K562 (cell line): ENCODE data around the gene GORASP2. TPM values are rescaled to one million over a fixed set of nuclear protein-coding genes. Genes with fewer than 3 reads are reported as not detected.

Experiments
- ATAC-seq: fragments of 200-7000 bp; cut with Tn5 transposase; 3 replicates; pipeline ENCODE4 v1.9.1; 2020; ENCODE audit warnings: moderate library complexity
- BruUV-seq: library from RNA; stranded (reverse); fragments of 400-500 nt; replicated peaks from 2 replicates; lab custom pipeline; 2021; lab: Mats Ljungman, UMichigan
- CTCF ChIA-PET: fragments of 300-600 bp; formaldehyde crosslinking; extraction: SDS; loops from one replicate; lab custom pipeline; 2021; ENCODE audit warnings: low intra/inter-chr PET ratio; lab: Yijun Ruan, JAX
- POLR2A ChIA-PET: fragments of 300-600, 350-650 bp; sonication (Branson Sonifier 250); formaldehyde crosslinking; extraction: SDS; loops from one replicate; lab custom pipeline; 2021; ENCODE audit warnings: antibody characterized with exemption, inconsistent platforms; lab: Yijun Ruan, JAX
- DNase-seq, 4 experiments: peaks; one replicate each; pipeline versions ENCODE4 v3.0.0 to v3.0.0-alpha.2; 2011 to 2018; ENCODE audit warnings: low spot score in 3 of 4, mixed read lengths in 3 of 4; ENCODE audit errors: extremely low read depth in 1 of 4
- FAIRE-seq: peaks from 2 replicates; lab custom pipeline; 2011; peaks lifted over from hg19 to GRCh38; lab: Jason Lieb, UNC
- H2AFZ ChIP-seq: 2 replicates; pipeline ENCODE4 v1.6.0; 2011; ENCODE audit warnings: low read depth, low read length, control low read depth, inconsistent platforms
- H3K27ac ChIP-seq: fragments of 200-600 bp; 3 replicates; pipeline ENCODE4 v1.8.0; 2011; ENCODE audit warnings: low read depth, mild to moderate bottlenecking, control low read depth, inconsistent platforms, low read length, moderate library complexity, mixed read lengths; ENCODE audit errors: extremely low read depth
- H3K27me3 ChIP-seq, 2 experiments: fragments of 300-600 bp in 1 of 2; 2 replicates in 1 of 2; 3 replicates in 1 of 2; pipeline versions ENCODE4 v1.6.0 to v1.8.0; 2011; ENCODE audit warnings: inconsistent platforms in 2 of 2, low read length in 2 of 2, mild to moderate bottlenecking in 1 of 2, mixed read lengths in 1 of 2, moderate library complexity in 1 of 2; ENCODE audit not compliant: control insufficient read depth in 2 of 2, insufficient read depth in 2 of 2
- H3K36me3 ChIP-seq: fragments of 300-600 bp; 3 replicates; pipeline ENCODE4 v1.8.0; 2011; ENCODE audit warnings: mild to moderate bottlenecking, low read length, inconsistent platforms; ENCODE audit not compliant: control insufficient read depth, insufficient read depth
- H3K4me1 ChIP-seq, 2 experiments: fragments of 200-600 bp in 1 of 2; replicated peaks in 1 of 2; 2 replicates in 1 of 2; 3 replicates in 1 of 2; pipeline versions ENCODE4 v1.5.1 to v1.8.0; 2011; ENCODE audit warnings: inconsistent platforms in 2 of 2, low read length in 2 of 2, mild to moderate bottlenecking in 1 of 2, mixed read lengths in 1 of 2, moderate library complexity in 1 of 2; ENCODE audit not compliant: control insufficient read depth in 2 of 2, insufficient read depth in 2 of 2
- H3K4me2 ChIP-seq: 2 replicates; pipeline ENCODE4 v1.6.1; 2011; ENCODE audit warnings: low read length, control low read depth, inconsistent platforms, mixed read lengths; ENCODE audit not compliant: insufficient read depth
- H3K4me3 ChIP-seq: fragments of 200-600 bp; sonication (generic), shearing (Covaris generic); 2 replicates; pipeline ENCODE4 v1.5.1; 2016; ENCODE audit warnings: control low read depth, inconsistent platforms
- H3K79me2 ChIP-seq: fragments of 200-600 bp; 3 replicates; pipeline ENCODE4 v1.8.0; 2011; ENCODE audit warnings: low read length, inconsistent platforms; ENCODE audit not compliant: control insufficient read depth, insufficient read depth
- H3K9ac ChIP-seq, 2 experiments: 2 replicates each; pipeline versions ENCODE4 v1.6.0 to v1.6.1; 2011; ENCODE audit warnings: low read depth in 2 of 2, low read length in 2 of 2, control low read depth in 1 of 2, inconsistent platforms in 1 of 2, mild to moderate bottlenecking in 1 of 2, mixed read lengths in 1 of 2; ENCODE audit not compliant: insufficient read depth in 1 of 2
- H3K9me1 ChIP-seq: one replicate; pipeline ENCODE4 v1.6.0; 2011; ENCODE audit warnings: inconsistent platforms, mild to moderate bottlenecking, low read length, moderate library complexity; ENCODE audit not compliant: control insufficient read depth, insufficient read depth
- H3K9me3 ChIP-seq: replicated peaks from 2 replicates; pipeline ENCODE4 v1.5.1; 2011; ENCODE audit warnings: low read depth, low read length, inconsistent platforms; ENCODE audit not compliant: control insufficient read depth, insufficient read depth
- H4K20me1 ChIP-seq: replicated peaks from 2 replicates; pipeline ENCODE4 v1.6.1; 2011; ENCODE audit warnings: low read length, inconsistent platforms, mixed read lengths; ENCODE audit not compliant: control insufficient read depth, insufficient read depth
- C11orf30 ChIP-seq: fragments of 450-650 bp; IDR thresholded peaks from 2 replicates; pipeline ENCODE4 v1.6.1; 2016; ENCODE audit warnings: low read depth, mild to moderate bottlenecking
- KDM2B ChIP-seq: fragments of 250-450 bp; sonication (Bioruptor Pico); IDR thresholded peaks from 2 replicates; pipeline ENCODE4 v1.8.0; 2021; ENCODE audit warnings: mild to moderate bottlenecking, moderate library complexity
- MAFF ChIP-seq: IDR thresholded peaks from 2 replicates; pipeline ENCODE4 v1.6.1; 2012; ENCODE audit warnings: low read length, improper control_type of control experiment
- MAFK ChIP-seq: IDR thresholded peaks from 2 replicates; pipeline ENCODE4 v1.6.1; 2011; ENCODE audit warnings: low read length, improper control_type of control experiment
- PHF8 ChIP-seq: fragments of 200-600 bp; sonication (generic); IDR thresholded peaks from 2 replicates; pipeline ENCODE4 v1.6.1; 2012; ENCODE audit warnings: mixed run types, mild to moderate bottlenecking, inconsistent platforms, low read length, moderate library complexity, borderline replicate concordance
- ZNF57 ChIP-seq: fragments of 450-650 bp; formaldehyde crosslinking; IDR thresholded peaks from 2 replicates; pipeline ENCODE4 v1.4.0; 2020; ENCODE audit warnings: mild to moderate bottlenecking, moderate library complexity
- WGBS: fragments of 100-300 bp; shearing (Covaris generic); methylation state at CpG from one replicate; pipeline ENCODE4 v1.1.6; 2016; ENCODE audit warnings: low coverage, mixed read lengths; ENCODE audit not compliant: insufficient coverage; ENCODE audit errors: missing lambda C conversion rate; 5-methylcytosine and 5-hydroxymethylcytosine counted together
- in situ Hi-C: fragments of 300-500 bp; cut with MboI; formaldehyde crosslinking; loops from 4 replicates; pipeline ENCODE4 v1.15.0; 2018; ENCODE audit warnings: inconsistent platforms, mixed read lengths
- intact Hi-C: fragments of 100-400 bp; cut with micrococcal nuclease; formaldehyde crosslinking; loops from 2 replicates; pipeline ENCODE4 v1.14.2; 2022
- polyA plus RNA-seq, 8 experiments: library from polyadenylated mRNA; depleted of rRNA in 4 of 8; stranded (reverse) in 5 of 8; unstranded in 3 of 8; fragments of >200 nt; fragmentation: Nextera tagmentation in 2 of 8; fragmentation: Illumina TruSeq in 1 of 8; extraction: Ambion mirVana in 2 of 8; extraction: Trizol in 1 of 8; gene quantifications; 2 replicates each; pipeline versions ENCODE4 v1.2.1 to v1.2.3, GENCODE V29; 2011 to 2014; ENCODE audit warnings: inconsistent platforms in 1 of 8, missing spikeins in 1 of 8
- total RNA-seq, 7 experiments: library from RNA; depleted of rRNA in 6 of 7; stranded (reverse); fragments of >200 nt in 6 of 7; fragmentation: Illumina TruSeq in 2 of 7; extraction: Trizol in 2 of 7; gene quantifications; 2 replicates each; pipeline versions ENCODE4 v1.2.1 to v1.2.3, GENCODE V29; 2011 to 2021; ENCODE audit warnings: low replicate concordance in 1 of 7
- TF ChIP-seq, protein P1 (sequence below): fragments of 250-450 bp; sonication (Bioruptor Pico); IDR thresholded peaks from 2 replicates; pipeline ENCODE4 v1.9.0; 2021; ENCODE audit warnings: mild to moderate bottlenecking, inconsistent platforms
- TF ChIP-seq, protein P2 (sequence below), 2 experiments: fragments of 450-650 bp; IDR thresholded peaks; 2 replicates each; pipeline ENCODE4 v1.6.1; 2018; ENCODE audit warnings: mild to moderate bottlenecking in 2 of 2, low read depth in 1 of 2; ENCODE audit not compliant: partially characterized antibody in 2 of 2

Gene GORASP2
- total and polyA plus RNA-seq, 9 of the 15 experiments (the other 6 are each of a cell fraction or from before 2014, with no cell fraction given): 27.4 to 180 (median 59.6) TPM

DNA sequence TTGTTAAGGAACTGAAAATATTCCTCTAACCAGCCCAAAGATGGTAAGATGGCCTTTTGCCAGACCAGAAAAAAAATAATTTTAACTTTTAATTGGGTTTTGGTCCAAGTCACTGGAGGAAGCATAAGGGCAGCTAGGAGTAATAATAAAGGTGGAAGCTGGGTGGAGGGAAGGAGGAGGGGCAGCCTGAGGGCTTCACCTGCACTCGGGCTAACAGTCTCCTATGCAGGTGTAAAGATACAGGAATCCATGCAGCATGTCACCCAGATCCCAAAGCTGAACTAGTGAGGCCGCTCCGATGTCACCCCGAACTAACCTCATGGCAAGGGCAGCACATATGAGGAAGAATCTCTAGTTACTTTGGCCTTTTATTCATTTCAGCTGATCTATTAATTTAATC lies 37.2 kb upstream of the GORASP2 start:
- FAIRE-seq (no peak), ATAC-seq (no peak), DNase-seq (no peak)
- H3K9ac ChIP-seq: no peak overlapping the region
- no peaks in the 10 kb centered on the region for H3K9me3 ChIP-seq
- BruUV-seq: no TSS peak
- intact Hi-C loops: no loop called here
- TF ChIP-seq KDM2B: no peak
- H3K4me2 ChIP-seq: no peak overlapping the region
- H3K27ac ChIP-seq: no peak overlapping the region
- no peak overlapping the region for H3K4me3 ChIP-seq
- no peaks in the 10 kb centered on the region for H3K36me3 ChIP-seq
- no peaks in the 10 kb centered on the region for H3K9me1 ChIP-seq
- ChIA-PET CTCF (no interaction called here), POLR2A (interaction anchor here (0.7 to 1.5 kb wide), 4 partner anchors 13 to 38 kb away, joined by 3 to 5 read pairs (median 4); no protein-coding TSS in a partner anchor)
- no peak overlapping the region for H2AFZ ChIP-seq
- in situ Hi-C loops: no loop called here
- no peaks in the 10 kb centered on the region for H3K79me2 ChIP-seq
- WGBS: 20% methylated on average over 4 of the region's 4 CpGs
- peaks cover 6 to 26% of the 10 kb centered on the region in 2 experiments; a peak in 4 of 5 replicates for H3K27me3 ChIP-seq
- H3K4me1 ChIP-seq: no peaks in the 10 kb centered on the region
- H4K20me1 ChIP-seq: no peaks in the 10 kb centered on the region

GRCh38 chr2:170892391-170892951 lies 36.6 kb upstream of the GORASP2 start:
- 6% methylated on average over 9 of the region's 9 CpGs for WGBS
- no peak overlapping the region for H2AFZ ChIP-seq
- no peaks in the 10 kb centered on the region for H4K20me1 ChIP-seq
- ATAC-seq (0 out of 3 replicates have a peak, but pooled peaks have one; percentile 28), FAIRE-seq (no peak), DNase-seq (no peak)
- CTCF ChIA-PET: no interaction called here
- H3K27ac ChIP-seq: no peak overlapping the region
- H3K27me3 ChIP-seq: peaks cover 7 to 29% of the 10 kb centered on the region in 2 experiments; a peak in 4 of 5 replicates
- H3K36me3 ChIP-seq: no peaks in the 10 kb centered on the region
- H3K4me1 ChIP-seq: no peaks in the 10 kb centered on the region
- no peak overlapping the region for H3K4me2 ChIP-seq
- no peak overlapping the region for H3K9ac ChIP-seq
- no peaks in the 10 kb centered on the region for H3K79me2 ChIP-seq
- POLR2A ChIA-PET: interaction anchor here (0.7 to 1.5 kb wide), 4 partner anchors 12 to 37 kb away, joined by 3 to 5 read pairs (median 4); no protein-coding TSS in a partner anchor
- H3K4me3 ChIP-seq: no peak overlapping the region
- intact Hi-C loops (no loop called here), in situ Hi-C loops (no loop called here)
- no peaks in the 10 kb centered on the region for H3K9me3 ChIP-seq
- no TSS peak for BruUV-seq
- no peaks in the 10 kb centered on the region for H3K9me1 ChIP-seq
- TF ChIP-seq ZNF57 (CRISPR knock-in tag): no peak
- TF ChIP-seq C11orf30: peak; percentile 79
- TF ChIP-seq PHF8: no peak
- peak; percentile 48 for TF ChIP-seq MAFF
- TF ChIP-seq MAFK: peak; percentile 33; the same call in 1 of the 2 replicates
- TF ChIP-seq, protein P1, sequence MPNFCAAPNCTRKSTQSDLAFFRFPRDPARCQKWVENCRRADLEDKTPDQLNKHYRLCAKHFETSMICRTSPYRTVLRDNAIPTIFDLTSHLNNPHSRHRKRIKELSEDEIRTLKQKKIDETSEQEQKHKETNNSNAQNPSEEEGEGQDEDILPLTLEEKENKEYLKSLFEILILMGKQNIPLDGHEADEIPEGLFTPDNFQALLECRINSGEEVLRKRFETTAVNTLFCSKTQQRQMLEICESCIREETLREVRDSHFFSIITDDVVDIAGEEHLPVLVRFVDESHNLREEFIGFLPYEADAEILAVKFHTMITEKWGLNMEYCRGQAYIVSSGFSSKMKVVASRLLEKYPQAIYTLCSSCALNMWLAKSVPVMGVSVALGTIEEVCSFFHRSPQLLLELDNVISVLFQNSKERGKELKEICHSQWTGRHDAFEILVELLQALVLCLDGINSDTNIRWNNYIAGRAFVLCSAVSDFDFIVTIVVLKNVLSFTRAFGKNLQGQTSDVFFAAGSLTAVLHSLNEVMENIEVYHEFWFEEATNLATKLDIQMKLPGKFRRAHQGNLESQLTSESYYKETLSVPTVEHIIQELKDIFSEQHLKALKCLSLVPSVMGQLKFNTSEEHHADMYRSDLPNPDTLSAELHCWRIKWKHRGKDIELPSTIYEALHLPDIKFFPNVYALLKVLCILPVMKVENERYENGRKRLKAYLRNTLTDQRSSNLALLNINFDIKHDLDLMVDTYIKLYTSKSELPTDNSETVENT (CRISPR knock-in tag): no peak
- TF ChIP-seq, protein P2, sequence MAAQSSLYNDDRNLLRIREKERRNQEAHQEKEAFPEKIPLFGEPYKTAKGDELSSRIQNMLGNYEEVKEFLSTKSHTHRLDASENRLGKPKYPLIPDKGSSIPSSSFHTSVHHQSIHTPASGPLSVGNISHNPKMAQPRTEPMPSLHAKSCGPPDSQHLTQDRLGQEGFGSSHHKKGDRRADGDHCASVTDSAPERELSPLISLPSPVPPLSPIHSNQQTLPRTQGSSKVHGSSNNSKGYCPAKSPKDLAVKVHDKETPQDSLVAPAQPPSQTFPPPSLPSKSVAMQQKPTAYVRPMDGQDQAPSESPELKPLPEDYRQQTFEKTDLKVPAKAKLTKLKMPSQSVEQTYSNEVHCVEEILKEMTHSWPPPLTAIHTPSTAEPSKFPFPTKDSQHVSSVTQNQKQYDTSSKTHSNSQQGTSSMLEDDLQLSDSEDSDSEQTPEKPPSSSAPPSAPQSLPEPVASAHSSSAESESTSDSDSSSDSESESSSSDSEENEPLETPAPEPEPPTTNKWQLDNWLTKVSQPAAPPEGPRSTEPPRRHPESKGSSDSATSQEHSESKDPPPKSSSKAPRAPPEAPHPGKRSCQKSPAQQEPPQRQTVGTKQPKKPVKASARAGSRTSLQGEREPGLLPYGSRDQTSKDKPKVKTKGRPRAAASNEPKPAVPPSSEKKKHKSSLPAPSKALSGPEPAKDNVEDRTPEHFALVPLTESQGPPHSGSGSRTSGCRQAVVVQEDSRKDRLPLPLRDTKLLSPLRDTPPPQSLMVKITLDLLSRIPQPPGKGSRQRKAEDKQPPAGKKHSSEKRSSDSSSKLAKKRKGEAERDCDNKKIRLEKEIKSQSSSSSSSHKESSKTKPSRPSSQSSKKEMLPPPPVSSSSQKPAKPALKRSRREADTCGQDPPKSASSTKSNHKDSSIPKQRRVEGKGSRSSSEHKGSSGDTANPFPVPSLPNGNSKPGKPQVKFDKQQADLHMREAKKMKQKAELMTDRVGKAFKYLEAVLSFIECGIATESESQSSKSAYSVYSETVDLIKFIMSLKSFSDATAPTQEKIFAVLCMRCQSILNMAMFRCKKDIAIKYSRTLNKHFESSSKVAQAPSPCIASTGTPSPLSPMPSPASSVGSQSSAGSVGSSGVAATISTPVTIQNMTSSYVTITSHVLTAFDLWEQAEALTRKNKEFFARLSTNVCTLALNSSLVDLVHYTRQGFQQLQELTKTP (IDR thresholded peaks at IDR 0.05; ENCODE audit: low read depth in 1 of 2, partially characterized antibody in 2 of 2): no peak
